PFSK-1 (cell line): ENCODE measurements around the gene FSIP2.

Source experiments
- FOXP2 ChIP-seq: optimal IDR thresholded peaks from 2 replicates; pipeline ENCODE3; 2011; ENCODE audit warnings: borderline replicate concordance, control low read depth, inconsistent platforms; ENCODE audit not compliant: insufficient read depth; ENCODE audit errors: extremely low read length, extremely low read depth
- POLR2AphosphoS5 ChIP-seq: IDR thresholded peaks from 2 replicates; pipeline ENCODE4 v1.6.1; 2012; ENCODE audit warnings: low read depth, mild to moderate bottlenecking, control low read depth, low read length, moderate library complexity
- SIN3A ChIP-seq: IDR thresholded peaks from 2 replicates; pipeline ENCODE4 v1.6.1; 2012; ENCODE audit warnings: mild to moderate bottlenecking, low read length, moderate library complexity, borderline replicate concordance; ENCODE audit not compliant: insufficient read depth
- TAF1 ChIP-seq: IDR thresholded peaks from 2 replicates; pipeline ENCODE4 v1.6.1; 2012; ENCODE audit warnings: low read length, control low read depth, borderline replicate concordance; ENCODE audit not compliant: insufficient read depth
- TF ChIP-seq, protein P1 (sequence below), 2 experiments: IDR thresholded peaks; 2 replicates each; pipeline versions ENCODE4 v1.6.1 to v1.8.0; 2011 to 2012; ENCODE audit warnings: low read depth in 2 of 2, low read length in 2 of 2, control low read depth in 1 of 2, inconsistent platforms in 1 of 2, mild to moderate bottlenecking in 1 of 2, moderate library complexity in 1 of 2; ENCODE audit not compliant: insufficient read depth in 1 of 2

FSIP2 gene

GRCh38 chr2:185811580-185811979 is 73.0 kb downstream of the FSIP2 start:
- TF ChIP-seq TAF1 (no peak), POLR2AphosphoS5 (no peak), FOXP2 (no peak), SIN3A (no peak)
- TF ChIP-seq, protein P1, sequence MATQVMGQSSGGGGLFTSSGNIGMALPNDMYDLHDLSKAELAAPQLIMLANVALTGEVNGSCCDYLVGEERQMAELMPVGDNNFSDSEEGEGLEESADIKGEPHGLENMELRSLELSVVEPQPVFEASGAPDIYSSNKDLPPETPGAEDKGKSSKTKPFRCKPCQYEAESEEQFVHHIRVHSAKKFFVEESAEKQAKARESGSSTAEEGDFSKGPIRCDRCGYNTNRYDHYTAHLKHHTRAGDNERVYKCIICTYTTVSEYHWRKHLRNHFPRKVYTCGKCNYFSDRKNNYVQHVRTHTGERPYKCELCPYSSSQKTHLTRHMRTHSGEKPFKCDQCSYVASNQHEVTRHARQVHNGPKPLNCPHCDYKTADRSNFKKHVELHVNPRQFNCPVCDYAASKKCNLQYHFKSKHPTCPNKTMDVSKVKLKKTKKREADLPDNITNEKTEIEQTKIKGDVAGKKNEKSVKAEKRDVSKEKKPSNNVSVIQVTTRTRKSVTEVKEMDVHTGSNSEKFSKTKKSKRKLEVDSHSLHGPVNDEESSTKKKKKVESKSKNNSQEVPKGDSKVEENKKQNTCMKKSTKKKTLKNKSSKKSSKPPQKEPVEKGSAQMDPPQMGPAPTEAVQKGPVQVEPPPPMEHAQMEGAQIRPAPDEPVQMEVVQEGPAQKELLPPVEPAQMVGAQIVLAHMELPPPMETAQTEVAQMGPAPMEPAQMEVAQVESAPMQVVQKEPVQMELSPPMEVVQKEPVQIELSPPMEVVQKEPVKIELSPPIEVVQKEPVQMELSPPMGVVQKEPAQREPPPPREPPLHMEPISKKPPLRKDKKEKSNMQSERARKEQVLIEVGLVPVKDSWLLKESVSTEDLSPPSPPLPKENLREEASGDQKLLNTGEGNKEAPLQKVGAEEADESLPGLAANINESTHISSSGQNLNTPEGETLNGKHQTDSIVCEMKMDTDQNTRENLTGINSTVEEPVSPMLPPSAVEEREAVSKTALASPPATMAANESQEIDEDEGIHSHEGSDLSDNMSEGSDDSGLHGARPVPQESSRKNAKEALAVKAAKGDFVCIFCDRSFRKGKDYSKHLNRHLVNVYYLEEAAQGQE (IDR thresholded peaks at IDR 0.05; ENCODE audit: insufficient read depth in 1 of 2, low read depth in 2 of 2, low read length in 2 of 2) = no peak

DNA sequence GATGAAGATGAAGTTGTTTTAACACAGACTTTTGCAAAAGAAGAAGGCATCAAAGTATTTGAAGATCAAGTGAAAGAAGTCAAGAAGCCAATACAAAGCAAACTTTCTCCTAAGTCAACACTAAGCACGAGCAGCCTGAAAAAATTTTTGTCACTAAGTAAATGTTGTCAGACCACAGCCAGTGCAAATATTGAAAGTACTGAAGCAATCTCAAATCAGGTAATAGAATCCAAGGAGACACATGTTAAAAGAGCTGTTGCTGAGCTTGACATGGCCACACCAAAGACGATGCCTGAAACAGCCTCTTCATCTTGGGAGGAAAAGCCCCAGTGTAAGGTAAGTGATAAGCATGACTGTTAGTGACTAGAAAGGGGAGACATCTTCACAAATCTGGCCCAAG is 75.1 kb downstream of the FSIP2 start:
- TF ChIP-seq POLR2AphosphoS5 (no peak), TAF1 (no peak), FOXP2 (no peak), SIN3A (no peak)
- TF ChIP-seq, protein P1 (IDR thresholded peaks at IDR 0.05; ENCODE audit: insufficient read depth in 1 of 2, low read depth in 2 of 2, low read length in 2 of 2) = no peak

DNA sequence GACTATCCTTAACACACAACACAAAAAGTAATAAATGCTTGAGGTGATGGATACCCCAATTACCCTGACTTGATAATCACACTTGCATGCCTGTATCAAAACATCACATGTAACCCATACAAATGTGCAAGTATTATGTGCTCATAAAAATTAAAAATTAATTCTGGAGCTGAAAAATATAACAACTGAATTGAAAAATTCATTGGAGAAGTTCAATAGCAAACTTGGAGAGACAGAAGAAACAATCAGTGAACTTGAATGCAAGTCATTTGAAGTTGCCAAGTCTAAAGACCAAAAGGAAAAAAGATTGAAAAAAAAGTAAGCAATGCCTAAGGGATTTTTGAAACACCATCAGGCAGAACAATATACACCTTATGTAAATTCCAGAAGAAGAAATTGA is 79.4 kb downstream of the FSIP2 start:
- TF ChIP-seq, protein P1 (IDR thresholded peaks at IDR 0.05; ENCODE audit: insufficient read depth in 1 of 2, low read depth in 2 of 2, low read length in 2 of 2) = no peak
- TF ChIP-seq SIN3A (no peak), POLR2AphosphoS5 (no peak)

- TF ChIP-seq POLR2AphosphoS5 (no peak), FOXP2 (no peak), SIN3A (no peak), TAF1 (no peak)
- TF ChIP-seq, protein P1 (IDR thresholded peaks at IDR 0.05; ENCODE audit: insufficient read depth in 1 of 2, low read depth in 2 of 2, low read length in 2 of 2) = no peak
These were observed 82.9 kb downstream of the FSIP2 start for GRCh38 chr2:185821467-185821866.

DNA sequence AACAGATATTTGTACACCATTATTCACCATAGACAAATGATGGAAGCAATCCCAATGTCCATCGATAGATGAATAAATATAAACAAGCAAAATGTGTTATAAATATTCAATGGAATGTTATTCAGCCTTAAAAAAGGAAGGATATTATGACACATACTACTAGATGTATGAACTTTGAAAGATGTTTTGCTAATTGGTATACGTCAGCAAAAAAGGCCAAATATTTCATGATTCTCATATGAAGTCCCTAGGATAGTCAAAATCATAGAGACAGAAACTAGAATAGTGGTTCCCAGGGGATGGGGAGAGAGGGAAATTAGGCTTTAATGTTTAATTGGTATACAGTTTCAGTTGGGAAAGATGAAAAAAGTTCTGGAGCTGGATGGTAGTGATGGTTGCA is 85.2 kb downstream of the FSIP2 start:
- TF ChIP-seq, protein P1 (IDR thresholded peaks at IDR 0.05; ENCODE audit: insufficient read depth in 1 of 2, low read depth in 2 of 2, low read length in 2 of 2) = no peak
- TF ChIP-seq FOXP2 = no peak
- no peak for TF ChIP-seq SIN3A
- TF ChIP-seq TAF1 = no peak
- TF ChIP-seq POLR2AphosphoS5 = no peak
